HG03457 (cell line): ENCODE measurements around the gene IRF5.

Source experiments
- ATAC-seq: cut with Tn5 transposase; IDR thresholded peaks from one replicate; pipeline ENCODE4 v1.9.1; 2021; ENCODE audit warnings: moderate number of reproducible peaks; ENCODE audit not compliant: unreplicated experiment

Gene IRF5

GRCh38 chr7:128919881-128920799 is 17.6 kb upstream of the IRF5 start:
- ATAC-seq, result no peak

GRCh38 chr7:128920913-128921582 is 16.7 kb upstream of the IRF5 start:
- ATAC-seq, result no peak

GRCh38 chr7:128921866-128922440 is 15.8 kb upstream of the IRF5 start:
- ATAC-seq, result no peak

- no peak for ATAC-seq
These were observed 15.0 kb upstream of the IRF5 start for GRCh38 chr7:128922496-128923410.

- ATAC-seq, result no peak
These were observed 14.3 kb upstream of the IRF5 start for GRCh38 chr7:128923411-128923800.

- no peak for ATAC-seq
These were observed 12.8 kb upstream of the IRF5 start for GRCh38 chr7:128924707-128925588.

GRCh38 chr7:128928159-128928813 is 9.4 kb upstream of the IRF5 start:
- ATAC-seq, result no peak

- no peak for ATAC-seq
These were observed 8.6 kb upstream of the IRF5 start for GRCh38 chr7:128928882-128929788.

- no peak for ATAC-seq
These were observed 6.4 kb upstream of the IRF5 start for GRCh38 chr7:128931190-128931798.

- no peak for ATAC-seq
These were observed 5.5 kb upstream of the IRF5 start for GRCh38 chr7:128931965-128932861.

- no peak for ATAC-seq
These were observed 4.9 kb upstream of the IRF5 start for GRCh38 chr7:128932862-128933179.

GRCh38 chr7:128933180-128933891 is 4.4 kb upstream of the IRF5 start:
- no peak for ATAC-seq

- no peak for ATAC-seq
These were observed 3.1 kb upstream of the IRF5 start for GRCh38 chr7:128934361-128935341.

- no peak for ATAC-seq
These were observed 2.4 kb upstream of the IRF5 start for GRCh38 chr7:128935342-128935730.

GRCh38 chr7:128936798-128937197 is 929 bp upstream of the IRF5 start:
- ATAC-seq, result no peak
